SHP77 (cell line): ENCODE results near the gene CBX1.
A peak's percentile ranks its signal among the peaks of the same experiment; 100 is the strongest.
"Not testable (repeated sequence)": the region's sequence is repeated elsewhere in the genome, so short reads cannot be mapped to it uniquely, and the experiment has no call there.

Experiments used
- DNase-seq, 2 experiments: peaks; one replicate each; lab custom pipeline; 2025; lab: John Stamatoyannopoulos, UW

Gene CBX1

DNA sequence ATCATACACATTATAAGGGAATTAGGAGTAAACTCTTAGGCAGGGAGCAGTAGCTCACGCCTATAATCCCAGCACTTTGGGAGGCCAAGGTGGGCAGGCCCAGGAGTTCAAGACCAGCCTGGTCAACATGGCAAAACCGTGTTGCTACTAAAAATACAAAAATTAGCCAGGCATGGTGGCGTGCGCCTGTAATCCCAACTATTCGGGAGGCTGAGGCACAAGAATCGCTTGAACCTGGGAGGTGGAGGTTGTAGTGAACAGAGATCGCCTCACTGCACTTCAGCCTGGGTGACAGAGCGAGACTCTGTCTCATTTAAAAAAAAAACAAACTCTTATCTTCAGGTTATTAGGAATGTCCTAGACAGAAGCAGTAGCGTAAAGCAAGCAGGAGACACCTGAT, 28.5 kb downstream of the CBX1 start:
- not testable (repeated sequence) for DNase-seq

DNA sequence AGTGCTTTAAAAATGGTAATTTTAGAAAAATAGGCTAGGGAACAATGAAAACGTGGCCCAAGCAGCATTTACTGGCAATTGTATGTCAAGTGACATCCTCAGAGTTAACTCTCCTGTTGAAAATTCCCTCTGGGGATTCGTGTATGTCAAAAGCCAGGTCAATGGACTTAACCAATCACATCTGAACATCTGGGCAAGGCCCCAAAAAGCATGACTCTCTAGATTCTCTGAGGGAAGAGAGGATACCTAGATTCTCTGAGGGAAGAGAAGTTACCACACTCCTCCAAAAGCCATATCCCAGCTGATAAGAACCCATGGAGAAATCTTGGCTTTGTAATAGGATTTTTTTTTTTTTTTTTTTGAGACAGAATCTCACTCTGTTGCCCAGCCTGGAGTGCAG, 29.6 kb downstream of the CBX1 start:
- no peak for DNase-seq

DNA sequence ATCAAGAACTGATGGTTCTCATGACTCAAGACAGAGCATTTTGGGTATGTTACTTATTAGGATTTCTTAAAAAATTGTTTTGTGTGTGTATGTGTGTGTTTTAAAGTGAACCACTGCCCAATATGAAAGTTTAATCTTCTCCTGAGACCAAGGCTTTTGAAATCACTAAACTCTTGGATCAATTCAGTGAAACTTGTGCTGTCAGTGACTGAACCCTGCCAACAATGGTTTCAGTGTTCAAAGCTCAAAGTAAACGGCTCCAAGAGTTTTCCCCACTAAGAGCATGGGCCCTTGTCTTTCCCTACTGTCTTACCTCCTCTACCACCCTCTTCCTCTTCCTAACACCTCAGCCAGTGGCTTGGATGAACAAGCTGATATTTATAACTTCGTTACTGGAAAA, 31.1 kb downstream of the CBX1 start:
- DNase-seq, result no peak

DNA sequence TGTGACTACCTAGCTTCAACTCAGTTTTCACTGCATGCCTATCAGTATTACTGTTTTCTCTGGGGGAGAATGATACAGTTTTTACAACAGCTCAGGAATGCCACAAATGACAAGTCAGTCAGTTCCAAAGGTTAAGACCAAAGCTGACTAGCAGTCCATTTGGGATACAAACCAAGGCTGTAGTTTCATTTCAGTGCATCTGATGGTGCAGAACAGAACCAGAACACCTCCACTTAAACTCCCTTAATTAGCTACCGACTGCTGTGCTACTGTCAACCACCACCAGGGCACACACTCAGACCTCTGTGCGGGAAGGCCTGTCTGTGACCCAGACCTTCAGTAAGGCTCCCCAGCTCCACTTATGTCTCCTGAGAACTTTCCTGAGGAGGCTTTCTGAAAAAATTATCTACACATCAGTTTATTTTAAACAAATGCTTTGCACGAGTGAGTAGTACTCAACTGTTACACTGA, 32.8 kb downstream of the CBX1 start:
- DNase-seq, result peak in 1 of 2 experiments; percentile 5

DNA sequence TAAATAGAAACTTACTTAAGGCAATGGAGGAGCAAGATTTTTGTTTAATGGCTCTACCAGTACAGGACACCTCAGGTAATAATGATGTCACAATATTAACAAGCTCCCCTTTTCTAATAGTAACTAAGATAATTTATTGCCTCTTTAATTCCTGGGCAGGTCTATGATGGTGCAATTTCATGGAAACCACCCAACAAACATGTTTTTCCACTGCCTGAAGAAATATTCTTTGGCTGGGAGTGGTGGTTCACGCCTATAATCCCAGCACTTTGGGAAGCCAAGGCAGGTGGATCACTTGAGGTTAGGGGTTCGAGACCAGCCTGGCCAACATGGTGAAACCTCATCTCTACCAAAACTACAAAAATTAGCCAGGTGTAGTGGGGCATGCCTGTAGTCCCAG, 33.5 kb downstream of the CBX1 start:
- DNase-seq, result not testable (repeated sequence)

DNA sequence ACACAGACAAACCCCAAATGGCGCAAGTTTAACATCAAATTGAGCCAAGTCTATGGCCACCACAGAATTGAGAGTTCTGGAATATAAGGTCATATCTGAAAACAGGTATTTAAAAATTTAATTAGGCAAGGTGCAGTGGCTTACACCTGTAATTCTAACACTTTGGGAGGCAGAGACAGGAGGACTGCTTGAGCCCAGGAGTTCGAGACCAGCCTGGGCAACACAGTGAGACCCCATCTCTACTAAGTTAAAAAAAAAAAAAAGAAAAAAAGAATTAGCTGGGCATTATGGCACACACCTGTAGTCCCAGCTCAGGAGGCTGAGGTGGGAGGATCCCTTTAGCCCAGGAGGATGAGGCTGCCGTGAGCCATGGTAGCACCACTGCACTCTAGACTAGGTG, 34.0 kb downstream of the CBX1 start:
- no peak for DNase-seq

DNA sequence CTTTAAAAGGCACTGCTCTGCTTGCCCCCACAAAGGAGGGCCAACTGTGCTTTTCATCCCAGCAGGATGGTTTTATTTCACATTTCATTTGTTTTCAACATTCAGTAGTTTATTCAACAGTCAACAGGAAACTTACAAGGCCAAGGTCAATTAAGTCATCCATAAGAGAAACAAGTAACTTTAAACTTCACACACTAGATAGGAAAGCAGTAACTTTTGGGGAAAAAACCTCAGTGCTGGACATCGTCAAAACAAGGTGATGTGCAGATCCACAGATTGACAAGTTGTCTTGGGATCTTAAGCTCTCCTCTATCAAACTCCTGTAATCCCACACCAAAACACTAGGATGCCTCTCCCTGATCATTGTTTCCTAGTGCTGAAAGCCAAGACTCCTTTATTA, 34.6 kb downstream of the CBX1 start:
- DNase-seq, result no peak

DNA sequence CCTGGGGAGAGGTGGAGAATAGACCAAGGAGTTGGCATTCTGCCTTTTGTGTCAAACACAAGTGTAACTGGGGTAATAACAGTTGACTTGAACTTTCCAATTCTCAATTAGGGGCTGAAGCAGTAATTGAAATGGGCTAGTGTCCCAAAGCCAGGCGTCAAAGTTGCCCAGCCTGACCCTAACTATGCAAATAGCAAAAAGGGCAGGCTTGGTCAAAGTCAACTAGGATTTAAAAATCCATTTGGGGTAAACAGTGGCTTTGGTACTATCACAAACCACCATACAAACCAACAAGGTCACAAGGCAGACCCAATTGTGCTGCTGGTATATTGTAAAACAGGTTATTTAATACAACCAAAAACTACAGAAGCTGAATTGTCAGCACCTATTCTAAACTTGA, 35.1 kb downstream of the CBX1 start:
- no peak for DNase-seq

DNA sequence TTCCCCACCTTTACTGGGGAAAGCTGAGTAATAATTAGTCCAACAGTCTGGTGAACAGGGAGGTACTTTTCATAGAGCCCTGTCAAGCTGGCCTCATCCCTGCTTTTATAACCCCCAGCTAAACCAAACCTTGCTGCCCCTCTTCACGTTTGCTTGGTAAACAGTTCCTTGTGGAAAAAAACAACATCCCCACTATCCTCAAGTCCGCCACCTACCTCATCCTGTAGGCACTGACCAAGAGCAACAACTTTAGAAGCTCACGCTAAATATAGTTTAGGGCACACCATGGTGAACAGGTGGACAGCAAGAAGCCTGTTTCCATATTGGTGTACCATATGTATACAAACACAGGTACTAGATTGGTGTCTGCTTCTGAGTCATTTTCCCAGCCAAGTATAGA, 36.6 kb downstream of the CBX1 start:
- no peak for DNase-seq

DNA sequence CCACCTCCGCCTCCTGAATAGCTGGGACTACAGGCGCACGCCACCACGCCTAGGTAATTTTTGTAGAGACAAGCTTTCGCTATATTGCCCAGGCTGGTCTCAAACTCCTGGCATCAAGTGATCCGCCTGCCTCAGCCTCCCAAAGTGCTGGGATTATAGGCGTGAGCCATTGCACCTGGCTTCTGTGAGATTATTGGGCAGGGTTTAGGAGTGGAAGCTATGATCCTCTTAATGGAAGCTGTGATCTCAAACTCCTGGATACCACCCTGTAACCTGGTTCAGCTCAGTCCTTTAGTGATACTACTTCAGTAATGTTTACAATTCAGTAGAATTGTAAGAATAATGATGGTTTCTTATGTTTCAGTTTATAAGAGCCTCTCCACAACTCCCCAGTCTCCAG, 39.0 kb downstream of the CBX1 start:
- no peak for DNase-seq

DNA sequence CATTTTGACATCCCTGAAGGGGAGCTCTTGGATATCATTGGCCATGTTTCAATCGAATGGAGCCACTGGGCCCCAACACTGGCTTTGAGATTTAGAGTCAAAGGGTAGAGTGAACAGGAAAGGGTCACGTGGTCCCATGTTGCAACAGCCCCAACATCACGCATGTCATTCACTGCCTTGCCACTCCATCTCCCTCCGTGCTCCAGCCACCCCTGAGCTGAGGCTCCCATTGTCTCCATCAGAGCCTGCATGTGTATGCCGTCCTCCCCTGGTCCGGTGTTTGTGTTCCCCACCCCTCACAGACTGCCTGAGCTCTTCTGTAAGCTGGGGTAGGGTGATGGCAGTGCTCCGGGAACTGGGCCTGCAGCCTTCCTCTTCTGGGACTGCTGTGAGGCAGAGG, 41.0 kb downstream of the CBX1 start:
- no peak for DNase-seq

DNA sequence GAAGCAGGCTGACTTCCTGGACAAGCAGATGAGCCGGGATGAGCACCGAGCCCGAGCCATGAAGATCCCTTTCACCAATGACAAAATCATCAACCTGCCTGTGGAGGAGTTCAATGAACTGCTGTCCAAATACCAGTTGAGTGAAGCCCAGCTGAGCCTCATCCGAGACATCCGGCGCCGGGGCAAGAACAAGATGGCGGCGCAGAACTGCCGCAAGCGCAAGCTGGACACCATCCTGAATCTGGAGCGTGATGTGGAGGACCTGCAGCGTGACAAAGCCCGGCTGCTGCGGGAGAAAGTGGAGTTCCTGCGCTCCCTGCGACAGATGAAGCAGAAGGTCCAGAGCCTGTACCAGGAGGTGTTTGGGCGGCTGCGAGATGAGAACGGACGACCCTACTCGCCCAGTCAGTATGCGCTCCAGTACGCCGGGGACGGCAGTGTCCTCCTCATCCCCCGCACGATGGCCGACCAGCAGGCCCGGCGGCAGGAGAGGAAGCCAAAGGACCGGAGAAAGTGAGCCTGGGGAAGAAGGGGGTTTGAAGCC, 42.1 kb downstream of the CBX1 start:
- DNase-seq, result no peak

DNA sequence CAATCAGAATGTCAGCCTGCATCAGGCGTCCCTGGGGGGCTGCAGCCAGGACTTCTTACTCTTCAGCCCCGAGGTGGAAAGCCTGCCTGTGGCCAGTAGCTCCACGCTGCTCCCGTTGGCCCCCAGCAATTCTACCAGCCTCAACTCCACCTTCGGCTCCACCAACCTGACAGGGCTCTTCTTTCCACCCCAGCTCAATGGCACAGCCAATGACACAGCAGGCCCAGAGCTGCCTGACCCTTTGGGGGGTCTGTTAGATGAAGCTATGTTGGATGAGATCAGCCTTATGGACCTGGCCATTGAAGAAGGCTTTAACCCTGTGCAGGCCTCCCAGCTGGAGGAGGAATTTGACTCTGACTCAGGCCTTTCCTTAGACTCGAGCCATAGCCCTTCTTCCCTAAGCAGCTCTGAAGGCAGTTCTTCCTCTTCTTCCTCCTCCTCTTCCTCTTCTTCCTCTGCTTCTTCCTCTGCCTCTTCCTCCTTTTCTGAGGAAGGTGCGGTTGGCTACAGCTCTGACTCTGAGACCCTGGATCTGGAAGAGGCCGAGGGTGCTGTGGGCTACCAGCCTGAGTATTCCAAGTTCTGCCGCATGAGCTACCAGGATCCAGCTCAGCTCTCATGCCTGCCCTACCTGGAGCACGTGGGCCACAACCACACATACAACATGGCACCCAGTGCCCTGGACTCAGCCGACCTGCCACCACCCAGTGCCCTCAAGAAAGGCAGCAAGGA, 42.7 kb downstream of the CBX1 start:
- DNase-seq, result no peak

DNA sequence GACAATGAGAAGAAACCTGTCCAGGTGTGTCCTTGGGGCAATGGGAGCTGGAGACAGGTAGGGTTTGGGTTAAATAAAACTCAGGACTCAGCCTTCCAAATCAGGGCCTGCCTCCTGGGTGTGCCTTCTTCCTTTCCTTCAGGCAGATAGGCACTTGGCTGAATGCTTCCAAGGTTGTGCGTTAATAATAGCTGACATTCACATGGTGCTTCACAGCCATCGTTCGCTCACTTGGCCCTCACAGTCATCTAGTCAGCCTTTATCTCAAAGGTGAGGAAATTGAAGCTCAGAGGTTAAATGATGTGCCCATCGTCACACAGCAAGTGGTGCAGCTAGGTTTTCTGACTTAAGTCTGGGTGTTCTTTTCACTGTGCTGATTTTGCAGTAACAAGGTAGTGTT, 43.7 kb downstream of the CBX1 start:
- no peak for DNase-seq

DNA sequence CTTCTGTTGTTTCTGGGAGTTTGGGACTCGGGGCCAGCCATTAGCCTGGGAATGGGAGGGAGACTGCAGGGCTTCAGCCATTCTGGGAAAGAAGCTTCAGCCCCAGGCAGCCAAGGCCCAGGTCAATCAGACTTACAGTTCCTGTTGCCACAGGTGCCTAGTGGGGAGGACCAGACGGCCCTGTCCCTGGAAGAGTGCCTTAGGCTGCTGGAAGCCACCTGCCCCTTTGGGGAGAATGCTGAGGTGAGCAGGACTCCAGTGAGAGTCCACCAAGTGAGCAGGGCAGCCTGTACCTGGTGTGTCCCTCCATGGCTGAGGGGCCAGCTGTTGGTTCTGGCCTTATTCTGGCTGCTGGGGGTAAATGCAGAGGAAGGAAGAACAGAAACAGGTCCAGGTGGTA, 44.4 kb downstream of the CBX1 start:
- DNase-seq, result no peak

DNA sequence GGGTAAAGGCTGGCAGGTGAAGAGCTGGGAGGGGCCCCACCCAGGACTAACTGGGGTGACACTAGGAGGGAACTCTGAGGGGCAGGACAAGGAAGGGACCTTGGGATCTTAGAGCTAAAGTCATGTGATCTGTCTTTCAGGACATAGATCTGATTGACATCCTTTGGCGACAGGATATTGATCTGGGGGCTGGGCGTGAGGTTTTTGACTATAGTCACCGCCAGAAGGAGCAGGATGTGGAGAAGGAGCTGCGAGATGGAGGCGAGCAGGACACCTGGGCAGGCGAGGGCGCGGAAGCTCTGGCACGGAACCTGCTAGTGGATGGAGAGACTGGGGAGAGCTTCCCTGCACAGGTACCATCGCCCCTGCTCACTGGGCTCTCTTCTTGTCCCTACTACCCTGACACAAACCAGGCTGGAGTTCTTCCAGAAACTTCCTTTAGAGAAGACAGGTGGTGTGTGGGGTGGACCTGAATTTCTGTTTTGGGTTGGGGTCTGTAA, 45.0 kb downstream of the CBX1 start:
- DNase-seq, result no peak

DNA sequence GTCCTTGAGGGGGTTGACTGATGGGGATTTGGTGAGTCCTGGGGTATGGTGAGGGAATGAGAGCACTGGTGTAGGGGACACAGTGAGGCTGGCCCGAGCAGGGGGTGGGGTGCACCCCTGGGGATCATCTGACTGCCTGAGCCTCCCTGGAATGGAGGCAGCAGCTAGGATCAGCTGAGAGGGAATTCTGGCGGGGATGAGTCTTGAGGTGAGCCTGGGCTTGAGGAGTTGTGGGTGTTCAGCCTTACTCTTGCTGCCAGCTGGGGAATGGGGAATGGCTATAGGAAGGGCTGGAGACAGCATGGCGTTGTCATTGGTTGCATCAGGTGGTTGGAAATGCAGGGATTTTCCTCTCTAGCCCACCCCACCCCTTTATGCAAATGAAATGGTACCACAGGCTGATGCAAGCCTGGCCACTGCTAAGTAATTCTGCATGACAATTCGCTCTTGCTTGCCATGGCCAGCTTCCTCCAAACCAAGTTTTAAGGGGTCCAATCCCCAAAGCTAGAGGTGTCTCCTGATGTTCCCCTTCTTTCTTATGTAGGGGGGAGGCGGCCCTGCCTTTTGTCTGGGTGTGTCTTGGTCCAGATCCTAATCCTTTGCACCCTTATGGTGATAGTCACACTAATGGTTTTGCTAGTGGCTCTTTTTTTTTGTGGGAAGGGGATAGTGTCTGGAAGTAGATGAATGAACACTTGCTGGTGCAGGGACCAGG, 45.6 kb downstream of the CBX1 start:
- no peak for DNase-seq

DNA sequence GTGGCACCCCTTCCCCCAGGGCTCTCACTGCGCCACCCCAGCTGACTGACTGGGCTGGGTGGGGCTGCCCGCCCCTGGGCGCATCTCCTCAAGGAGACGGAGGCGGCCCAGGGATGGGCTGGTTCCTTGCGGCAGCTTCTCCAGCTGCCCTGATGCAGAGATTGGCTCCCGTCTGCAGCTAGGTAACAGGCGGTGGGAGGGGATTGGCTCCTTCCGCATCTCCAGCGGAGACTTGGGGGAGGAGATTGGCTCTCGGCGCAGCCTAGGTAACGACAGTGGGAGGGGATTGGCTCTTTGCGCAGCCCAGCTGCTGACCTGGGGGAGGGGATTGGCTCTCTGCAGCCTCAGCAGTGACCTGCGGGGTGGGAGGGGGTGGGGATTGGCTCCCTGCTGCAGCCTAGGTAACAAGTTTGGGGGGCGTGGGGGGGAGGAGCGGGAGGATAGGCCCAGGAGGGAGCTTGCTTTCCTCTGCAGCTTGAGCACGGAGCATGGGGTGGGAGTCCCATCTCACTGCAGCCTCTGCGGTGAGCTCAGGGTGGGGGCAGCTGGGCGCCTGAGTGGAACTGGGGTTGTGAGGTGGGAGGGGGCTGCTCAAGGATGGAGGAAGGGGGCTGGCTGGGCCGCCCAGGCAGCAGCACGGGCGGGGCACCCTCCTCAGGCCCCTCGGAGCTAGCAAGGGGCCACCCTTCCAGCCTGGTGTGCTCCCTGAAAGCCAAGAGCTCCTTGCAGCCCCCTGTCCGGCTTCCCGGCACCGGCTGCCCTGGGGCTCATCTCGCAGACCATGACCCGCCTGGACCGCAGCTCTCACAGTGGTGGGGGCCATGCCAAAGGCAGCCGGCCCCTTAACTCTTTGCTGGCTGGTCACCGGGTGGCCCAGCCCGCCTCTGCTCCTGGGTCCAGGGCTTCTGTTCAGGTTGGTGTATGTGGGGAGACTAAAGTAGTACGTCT, 46.8 kb downstream of the CBX1 start:
- DNase-seq, result peak; percentile 81 to 84

DNA sequence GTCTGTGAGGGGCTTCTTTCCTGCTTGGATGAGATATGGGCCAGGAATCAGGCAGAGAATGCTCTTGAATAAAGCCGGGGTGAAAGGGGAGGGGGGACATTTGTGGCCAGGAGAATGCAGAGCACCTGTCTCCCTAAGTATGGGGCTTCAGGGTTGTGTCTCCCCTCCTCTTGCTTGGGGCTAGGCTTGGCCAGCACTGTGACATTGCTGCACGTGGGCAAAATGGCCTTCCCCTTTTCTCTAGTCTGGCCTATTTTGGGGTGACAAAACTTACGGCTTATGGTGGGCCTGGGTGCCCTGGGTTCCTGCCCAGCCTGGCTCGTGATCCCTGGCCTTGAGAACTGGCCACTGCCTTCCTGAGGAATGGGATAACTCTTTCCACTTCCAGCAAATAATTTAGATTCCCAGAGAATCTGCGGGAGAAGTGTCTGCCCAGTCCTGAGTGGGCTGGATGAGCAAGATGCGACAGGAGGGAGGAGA, 47.5 kb downstream of the CBX1 start:
- no peak for DNase-seq

DNA sequence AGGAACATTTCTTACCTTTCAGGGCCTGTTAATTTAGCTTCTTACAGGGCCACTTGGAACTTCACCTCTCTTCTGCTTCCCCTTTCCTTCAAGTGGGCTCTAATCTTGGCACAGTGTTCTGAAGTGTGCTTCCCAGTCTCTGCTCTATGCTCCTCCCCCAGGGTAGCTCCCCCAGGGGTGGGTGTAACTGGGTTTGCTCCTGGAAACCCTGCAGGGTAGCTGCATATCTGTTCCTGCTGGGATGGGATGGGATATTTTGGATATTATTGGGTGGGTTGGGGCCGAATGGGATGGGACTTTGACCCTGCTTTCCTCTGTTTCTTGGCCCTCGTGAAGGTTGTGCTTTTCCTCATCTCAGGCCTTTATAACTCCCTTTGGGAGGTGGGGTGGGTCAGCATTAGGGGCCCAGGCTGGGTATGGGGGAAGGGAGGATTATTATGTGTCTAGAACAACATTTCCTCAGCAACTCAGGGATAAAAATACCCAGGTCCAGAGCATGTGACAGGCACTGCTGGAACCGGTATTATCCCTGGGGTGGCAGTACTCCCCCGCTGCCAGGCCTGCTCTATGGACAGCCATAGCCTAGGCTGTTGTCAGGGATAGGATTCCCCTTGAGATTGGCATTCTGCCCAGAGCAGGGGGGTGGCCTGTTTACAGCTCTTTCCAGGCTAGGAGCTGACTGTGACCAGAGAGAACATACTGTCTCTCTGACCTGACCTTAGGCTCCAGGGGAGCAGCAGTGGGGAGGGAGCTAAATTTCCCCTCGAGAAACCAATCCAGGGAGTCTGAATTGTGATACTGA, 48.1 kb downstream of the CBX1 start:
- peak; percentile 48 to 50 for DNase-seq
